Prostate gland (tissue), 2 donors: Measurements from ENCODE around the gene HECW1. TPM values are rescaled to one million over a fixed set of nuclear protein-coding genes. Genes with fewer than 3 reads are reported as not detected.

Experiments used
- DNase-seq: peaks from one replicate; pipeline ENCODE4 v3.0.0-alpha.2; 2019; ENCODE audit warnings: low spot score
- H3K27ac ChIP-seq, 2 donors: fragments of 200-600 bp; sonication (generic); 2 replicates each; pipeline ENCODE4 v1.5.1; 2017 to 2019
- H3K27me3 ChIP-seq: fragments of 200-600 bp; sonication (generic); replicated peaks from 2 replicates; pipeline ENCODE4 v1.5.1; 2019; ENCODE audit not compliant: insufficient read depth
- H3K36me3 ChIP-seq, 2 donors: fragments of 200-600 bp; sonication (generic); 1 replicate in 1 of 2; 2 replicates in 1 of 2; pipeline versions ENCODE4 v1.5.1 to v1.8.1; 2017 to 2019
- H3K4me1 ChIP-seq: fragments of 200-600 bp; sonication (generic); replicated peaks from 2 replicates; pipeline ENCODE4 v1.5.1; 2019
- H3K4me3 ChIP-seq, 2 donors: fragments of 200-600 bp; sonication (generic); 2 replicates each; pipeline ENCODE4 v1.5.1; 2017 to 2019
- H3K9me3 ChIP-seq: fragments of 200-600 bp; sonication (generic); 2 replicates; pipeline ENCODE4 v1.5.1; 2017
- POLR2A ChIP-seq: fragments of 450-650 bp; IDR thresholded peaks from one replicate; pipeline ENCODE4 v1.6.1; 2016; ENCODE audit warnings: antibody characterized with exemption, mild to moderate bottlenecking
- POLR2AphosphoS5 ChIP-seq: sonication (generic); formaldehyde crosslinking; IDR thresholded peaks from one replicate; pipeline ENCODE4 v1.6.1; 2017; ENCODE audit warnings: antibody characterized with exemption
- WGBS: methylation state at CpG from one replicate; pipeline ENCODE4 v1.1.5; 2018; 5-methylcytosine and 5-hydroxymethylcytosine counted together
- intact Hi-C: fragments of 100-400 bp; cut with DNase I; formaldehyde crosslinking; loops from one replicate; pipeline ENCODE4 v1.14.2; 2022
- total RNA-seq, 2 donors: library from RNA; depleted of rRNA; stranded (reverse); fragments of >200 nt; gene quantifications; one replicate each; pipeline ENCODE4 v1.1.0, GENCODE V29; 2016
- TF ChIP-seq, protein P1 (sequence below), 4 experiments: fragments of 200-600 bp in 2 of 4; fragments of 450-650 bp in 2 of 4; sonication (generic) in 2 of 4; IDR thresholded peaks; 1 replicate in 3 of 4; 2 replicates in 1 of 4; pipeline ENCODE4 v1.5.1; 2016 to 2019; ENCODE audit warnings: antibody characterized with exemption in 4 of 4, mild to moderate bottlenecking in 2 of 4, moderate library complexity in 2 of 4

HECW1 gene
- total RNA-seq, 2 donors from 2014 or later: 1.4 to 10.3 TPM

DNA sequence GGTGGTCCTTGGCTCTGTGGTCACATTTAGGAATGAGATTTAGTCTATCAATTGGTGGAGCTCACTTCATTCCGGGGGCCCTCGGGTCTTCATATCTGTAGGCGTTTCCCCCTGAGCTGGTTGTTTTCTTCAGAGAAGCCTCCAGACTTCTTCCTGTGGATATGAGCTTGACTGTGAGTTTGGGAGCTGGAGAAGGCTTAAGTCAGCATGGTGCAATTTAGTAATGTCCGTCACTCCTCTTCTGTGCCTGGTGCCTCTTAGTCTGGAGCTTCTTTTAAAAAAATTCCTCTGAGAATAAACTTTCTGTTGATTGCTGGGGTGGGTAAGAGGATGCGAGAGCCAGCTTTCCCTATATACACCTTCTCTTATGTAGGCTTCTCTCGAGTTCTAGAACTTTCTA lies 40.2 kb downstream of the HECW1 start:
- Histone ChIP-seq H3K36me3 (no peaks in the 10 kb centered on the region), H3K27me3 (no peaks in the 10 kb centered on the region), H3K4me1 (no peaks in the 10 kb centered on the region), H3K9me3 (no peaks in the 10 kb centered on the region), H3K4me3 (no peak overlapping the region), H3K27ac (no peak overlapping the region)
- TF ChIP-seq, protein P1, sequence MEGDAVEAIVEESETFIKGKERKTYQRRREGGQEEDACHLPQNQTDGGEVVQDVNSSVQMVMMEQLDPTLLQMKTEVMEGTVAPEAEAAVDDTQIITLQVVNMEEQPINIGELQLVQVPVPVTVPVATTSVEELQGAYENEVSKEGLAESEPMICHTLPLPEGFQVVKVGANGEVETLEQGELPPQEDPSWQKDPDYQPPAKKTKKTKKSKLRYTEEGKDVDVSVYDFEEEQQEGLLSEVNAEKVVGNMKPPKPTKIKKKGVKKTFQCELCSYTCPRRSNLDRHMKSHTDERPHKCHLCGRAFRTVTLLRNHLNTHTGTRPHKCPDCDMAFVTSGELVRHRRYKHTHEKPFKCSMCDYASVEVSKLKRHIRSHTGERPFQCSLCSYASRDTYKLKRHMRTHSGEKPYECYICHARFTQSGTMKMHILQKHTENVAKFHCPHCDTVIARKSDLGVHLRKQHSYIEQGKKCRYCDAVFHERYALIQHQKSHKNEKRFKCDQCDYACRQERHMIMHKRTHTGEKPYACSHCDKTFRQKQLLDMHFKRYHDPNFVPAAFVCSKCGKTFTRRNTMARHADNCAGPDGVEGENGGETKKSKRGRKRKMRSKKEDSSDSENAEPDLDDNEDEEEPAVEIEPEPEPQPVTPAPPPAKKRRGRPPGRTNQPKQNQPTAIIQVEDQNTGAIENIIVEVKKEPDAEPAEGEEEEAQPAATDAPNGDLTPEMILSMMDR (IDR thresholded peaks at IDR 0.05): no peak
- no peak for TF ChIP-seq POLR2A
- TF ChIP-seq POLR2AphosphoS5: no peak
- WGBS: 81% methylated on average over 6 of the region's 6 CpGs
- no peak for DNase-seq
- intact Hi-C loops: no loop called here

- Histone ChIP-seq H3K4me3 (no peak overlapping the region), H3K27me3 (no peaks in the 10 kb centered on the region), H3K27ac (no peak overlapping the region), H3K36me3 (no peaks in the 10 kb centered on the region), H3K9me3 (no peaks in the 10 kb centered on the region), H3K4me1 (no peaks in the 10 kb centered on the region)
- TF ChIP-seq POLR2A: no peak
- TF ChIP-seq, protein P1 (IDR thresholded peaks at IDR 0.05): no peak
- TF ChIP-seq POLR2AphosphoS5: no peak
- DNase-seq: no peak
- WGBS: 47% methylated on average over 4 of the region's 4 CpGs
- intact Hi-C loops: no loop called here
These were observed 43.2 kb downstream of the HECW1 start for GRCh38 chr7:43155636-43156035.

DNA sequence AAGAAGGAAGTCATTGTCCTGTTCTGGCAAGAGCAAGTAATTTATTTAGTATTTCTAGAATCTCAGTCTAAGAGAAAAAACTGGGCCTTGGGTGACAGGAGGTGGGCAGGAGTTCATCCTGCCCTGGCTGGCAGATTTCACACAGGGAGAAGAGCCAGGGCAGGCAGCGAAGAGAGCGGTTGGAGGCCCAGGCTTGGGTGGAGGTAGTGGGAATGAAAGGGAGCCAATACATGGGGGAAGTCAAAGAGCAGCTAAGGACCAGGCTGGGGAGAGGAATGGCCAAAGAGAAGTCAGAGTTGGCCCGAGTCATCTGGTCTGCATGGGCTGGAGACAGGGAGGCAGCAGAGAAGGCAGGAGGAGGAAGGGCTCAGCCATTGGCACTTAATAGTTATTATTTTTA lies 51.4 kb downstream of the HECW1 start:
- Histone ChIP-seq H3K27me3 (no peaks in the 10 kb centered on the region), H3K4me1 (no peaks in the 10 kb centered on the region), H3K4me3 (no peak overlapping the region), H3K36me3 (no peaks in the 10 kb centered on the region), H3K27ac (no peak overlapping the region), H3K9me3 (no peaks in the 10 kb centered on the region)
- WGBS: 89% methylated on average over 3 of the region's 3 CpGs
- TF ChIP-seq POLR2A: no peak
- TF ChIP-seq, protein P1 (IDR thresholded peaks at IDR 0.05): no peak
- DNase-seq: no peak
- intact Hi-C loops: no loop called here

DNA sequence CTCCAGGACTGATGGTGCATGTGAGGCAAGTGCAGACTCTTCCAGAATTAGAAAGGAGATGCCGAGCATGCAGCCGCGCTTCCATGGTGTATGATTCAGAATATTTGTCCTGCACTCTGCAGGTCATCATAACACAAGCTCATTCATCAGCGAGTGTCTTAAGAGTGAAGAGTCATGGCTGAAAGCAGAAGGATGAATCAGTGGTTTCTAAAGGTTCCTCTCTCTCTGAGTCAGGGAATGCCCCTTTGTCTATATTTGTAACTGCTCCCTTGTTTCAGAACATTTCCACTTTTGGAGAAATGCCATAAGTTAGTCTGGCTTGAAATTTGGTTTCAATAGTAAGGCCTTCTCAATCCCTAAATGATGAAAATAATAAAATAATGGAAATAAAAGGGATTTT lies 52.3 kb downstream of the HECW1 start:
- intact Hi-C loops: no loop called here
- no peaks in the 10 kb centered on the region for H3K4me1 ChIP-seq
- no peak for DNase-seq
- H3K27me3 ChIP-seq: no peaks in the 10 kb centered on the region
- H3K4me3 ChIP-seq: no peak overlapping the region
- TF ChIP-seq POLR2AphosphoS5 (no peak), POLR2A (no peak)
- TF ChIP-seq, protein P1 (IDR thresholded peaks at IDR 0.05): no peak
- no peaks in the 10 kb centered on the region for H3K9me3 ChIP-seq
- WGBS: 55% methylated on average over 4 of the region's 4 CpGs
- H3K27ac ChIP-seq: no peak overlapping the region
- no peaks in the 10 kb centered on the region for H3K36me3 ChIP-seq

DNA sequence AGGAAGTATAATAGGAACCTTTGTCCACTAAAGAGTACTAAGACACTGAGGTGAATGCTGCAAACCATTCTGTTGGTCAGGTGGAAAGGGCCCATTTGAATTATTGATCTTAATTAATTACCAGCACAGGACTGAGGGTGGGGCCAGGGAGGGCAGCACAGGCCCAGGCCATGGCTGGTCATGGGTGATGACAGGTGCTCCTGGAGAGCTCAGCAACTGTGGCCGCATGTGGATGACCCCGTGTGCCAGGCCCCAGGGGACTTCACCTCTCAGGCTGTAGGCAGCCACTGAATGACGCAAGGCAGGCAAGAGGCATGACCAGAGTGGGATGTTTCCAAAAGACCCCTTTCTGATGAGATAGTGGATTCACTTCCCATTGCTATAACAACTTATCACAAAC lies 54.2 kb downstream of the HECW1 start:
- H3K4me3 ChIP-seq: no peak overlapping the region
- H3K27ac ChIP-seq: no peak overlapping the region
- H3K4me1 ChIP-seq: no peaks in the 10 kb centered on the region
- intact Hi-C loops: no loop called here
- H3K36me3 ChIP-seq: no peaks in the 10 kb centered on the region
- WGBS: 97% methylated on average over 3 of the region's 3 CpGs
- H3K27me3 ChIP-seq: no peaks in the 10 kb centered on the region
- no peak for TF ChIP-seq POLR2A
- no peak for TF ChIP-seq POLR2AphosphoS5
- TF ChIP-seq, protein P1 (IDR thresholded peaks at IDR 0.05): no peak
- H3K9me3 ChIP-seq: no peaks in the 10 kb centered on the region
- no peak for DNase-seq
